Measurements from ENCODE around the gene FAF2.

The FAF2 gene

GRCh38 chr5:176536902-176537553, 88.8 kb downstream of the FAF2 start, which contains the start of gene RNF44:
RNF44 (minus strand) TSS chr5:176537402; CDS start chr5:176532472, 4,930 bp downstream.
- peak within 1 kb of the TSS; percentile 75 to 99 for H3K4me3 ChIP-seq (ENCODE audit: low read depth in 1 of 2, low read length in 1 of 2)
- TF ChIP-seq CTCF (IDR thresholded peaks at IDR 0.05), result peak; percentile 12
- no peaks in the 10 kb centered on the region for H3K9me3 ChIP-seq
- peaks cover 84 to 85% of the 10 kb centered on the region in 2 experiments for H3K4me1 ChIP-seq (ENCODE audit: control insufficient read depth in 1 of 2, insufficient read depth in 1 of 2, low read depth in 1 of 2, low read length in 1 of 2)
- peak within 1 kb of the TSS; percentile 100 for H3K27ac ChIP-seq
- no peaks in the 10 kb centered on the region for H3K27me3 ChIP-seq
- peaks cover 3% of the 10 kb centered on the region for H3K36me3 ChIP-seq

GRCh38 chr5:176537554-176538229, 89.5 kb downstream of the FAF2 start:
- TF ChIP-seq CTCF (IDR thresholded peaks at IDR 0.05), result peak; percentile 17
- no peaks in the 10 kb centered on the region for H3K36me3 ChIP-seq
- peaks cover 84 to 85% of the 10 kb centered on the region in 2 experiments for H3K4me1 ChIP-seq (ENCODE audit: control insufficient read depth in 1 of 2, insufficient read depth in 1 of 2, low read depth in 1 of 2, low read length in 1 of 2)
- no peaks in the 10 kb centered on the region for H3K9me3 ChIP-seq
- H3K4me3 ChIP-seq (ENCODE audit: low read depth in 1 of 2, low read length in 1 of 2), result peak overlapping the region; percentile 75 to 99
- H3K27ac ChIP-seq, result peak overlapping the region; percentile 100
- no peaks in the 10 kb centered on the region for H3K27me3 ChIP-seq

GRCh38 chr5:176538230-176538988, 90.2 kb downstream of the FAF2 start:
- Histone ChIP-seq H3K27me3 (no peaks in the 10 kb centered on the region), H3K9me3 (no peaks in the 10 kb centered on the region), H3K4me1 (ENCODE audit: control insufficient read depth in 1 of 2, insufficient read depth in 1 of 2, low read depth in 1 of 2, low read length in 1 of 2) (peaks cover 77 to 79% of the 10 kb centered on the region in 2 experiments), H3K36me3 (no peaks in the 10 kb centered on the region), H3K4me3 (ENCODE audit: low read depth in 1 of 2, low read length in 1 of 2) (peak overlapping the region; percentile 75 to 99), H3K27ac (peak overlapping the region; percentile 100)
- no peak for TF ChIP-seq CTCF (IDR thresholded peaks at IDR 0.05)

- Histone ChIP-seq H3K36me3 (no peaks in the 10 kb centered on the region), H3K27ac (peak overlapping the region; percentile 100), H3K4me3 (ENCODE audit: low read depth in 1 of 2, low read length in 1 of 2) (no peak overlapping the region), H3K27me3 (no peaks in the 10 kb centered on the region), H3K4me1 (ENCODE audit: control insufficient read depth in 1 of 2, insufficient read depth in 1 of 2, low read depth in 1 of 2, low read length in 1 of 2) (peaks cover 76 to 79% of the 10 kb centered on the region in 2 experiments), H3K9me3 (no peaks in the 10 kb centered on the region)
- no peak for TF ChIP-seq CTCF (IDR thresholded peaks at IDR 0.05)
Measured at GRCh38 chr5:176538989-176539384, 90.8 kb downstream of the FAF2 start.

- Histone ChIP-seq H3K4me1 (ENCODE audit: control insufficient read depth in 1 of 2, insufficient read depth in 1 of 2, low read depth in 1 of 2, low read length in 1 of 2) (peaks cover 76 to 78% of the 10 kb centered on the region in 2 experiments), H3K27ac (peak overlapping the region; percentile 100), H3K27me3 (no peaks in the 10 kb centered on the region), H3K9me3 (no peaks in the 10 kb centered on the region), H3K36me3 (no peaks in the 10 kb centered on the region), H3K4me3 (ENCODE audit: low read depth in 1 of 2, low read length in 1 of 2) (peak overlapping the region; percentile 77 to 92)
- TF ChIP-seq CTCF (IDR thresholded peaks at IDR 0.05), result no peak
Measured at GRCh38 chr5:176540476-176540899, 92.3 kb downstream of the FAF2 start.
